ENCODE data around the gene ADAM21. TPM values are rescaled to one million over a fixed set of nuclear protein-coding genes. Genes with fewer than 3 reads are reported as not detected.
"Not testable (repeated sequence)": the region's sequence is repeated elsewhere in the genome, so short reads cannot be mapped to it uniquely, and the experiment has no call there.

The ADAM21 gene
- 0.17 and 0.22 TPM in 2 replicates for total RNA-seq (2022)
- Bru-seq, nascent RNA: percentile 12 among the genes with signal in this experiment
- BruChase-seq, experiment 1, labeled RNA remaining after a 6-hour chase: percentile 15 among the genes with signal in this experiment
- percentile 24 among the genes with signal in this experiment for BruChase-seq, experiment 2, labeled RNA remaining after a 2-hour chase
- long read RNA-seq, partial matches to known transcripts: 0 of 1 reads
- long read RNA-seq, other reads (novel, unspliced or antisense): 1 of 1 reads

DNA sequence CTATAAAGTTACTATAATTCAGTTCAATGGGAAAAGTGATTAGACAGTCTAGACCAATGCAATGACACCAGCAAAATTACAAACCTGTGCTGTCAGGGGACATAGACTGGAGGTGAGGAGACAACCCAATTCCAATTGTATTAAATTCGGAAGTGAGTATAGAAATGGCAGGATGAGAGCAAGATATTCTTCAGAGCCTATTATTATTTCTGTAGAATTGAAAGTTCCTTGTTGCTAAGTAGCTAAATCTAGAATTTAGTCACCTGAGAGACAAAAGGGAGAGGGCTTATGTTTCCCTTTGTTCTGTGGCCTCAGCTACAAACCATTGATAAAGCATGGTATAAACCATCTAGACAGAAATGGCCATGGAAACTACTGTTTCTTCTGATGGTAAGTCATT lies at the start of gene ADAM21:
TSS of gene ADAM21 (plus strand) at position 301 of the 400 bp plus-strand sequence. CDS start 5,326 bp downstream, outside the sequence.
- Mint-ChIP-seq H3K9me3 (ENCODE audit: low read depth, unreplicated experiment) (no peaks in the 10 kb centered on the region), H3K4me3 (ENCODE audit: low read depth, unreplicated experiment) (no peak within 1 kb of the TSS), H3K36me3 (ENCODE audit: insufficient read depth, unreplicated experiment) (no peaks in the 10 kb centered on the region), H3K27ac (ENCODE audit: unreplicated experiment) (no peak within 1 kb of the TSS), H3K27me3 (ENCODE audit: unreplicated experiment) (no peaks in the 10 kb centered on the region), H3K4me1 (ENCODE audit: low read depth, unreplicated experiment) (no peaks in the 10 kb centered on the region)
- intact Hi-C loops (cut with micrococcal nuclease; ENCODE audit: unreplicated experiment): no loop called here
- CTCF ChIA-PET: no interaction called here
- BruUV-seq (replicated peaks): no TSS peak
- no peak for DNase-seq
- no peak for TF ChIP-seq CTCF (IDR thresholded peaks at IDR 0.05; ENCODE audit: unreplicated experiment)

DNA sequence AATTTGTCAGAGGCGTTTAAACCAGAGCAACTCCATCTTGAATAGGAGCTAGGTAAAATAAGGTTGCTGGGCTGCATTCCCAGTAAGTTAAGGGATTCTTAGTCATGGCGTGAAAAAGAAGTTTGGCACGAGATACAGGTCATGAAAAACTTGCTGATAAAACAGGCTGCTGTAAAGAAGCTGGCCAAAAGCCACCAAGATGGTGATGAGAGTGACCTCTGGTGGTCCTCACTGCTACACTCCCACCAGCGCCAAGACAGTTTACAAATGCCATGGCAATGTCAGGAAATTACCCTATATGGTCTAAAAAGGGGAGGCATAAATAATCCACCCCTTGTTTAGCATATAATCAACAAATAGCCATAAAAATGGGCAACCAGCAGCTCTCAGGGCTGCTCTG lies 48.6 kb upstream of the ADAM21 start:
- DNase-seq; H3K27me3 Mint-ChIP-seq (ENCODE audit: unreplicated experiment); H3K9me3 Mint-ChIP-seq (ENCODE audit: low read depth, unreplicated experiment); H3K4me1 Mint-ChIP-seq (ENCODE audit: low read depth, unreplicated experiment); CTCF ChIA-PET; H3K27ac Mint-ChIP-seq (ENCODE audit: unreplicated experiment); intact Hi-C loops (cut with micrococcal nuclease; ENCODE audit: unreplicated experiment); BruUV-seq (replicated peaks); H3K4me3 Mint-ChIP-seq (ENCODE audit: low read depth, unreplicated experiment); H3K36me3 Mint-ChIP-seq (ENCODE audit: insufficient read depth, unreplicated experiment): not testable (repeated sequence)

- intact Hi-C loops (cut with micrococcal nuclease; ENCODE audit: unreplicated experiment); H3K36me3 Mint-ChIP-seq (ENCODE audit: insufficient read depth, unreplicated experiment); H3K4me3 Mint-ChIP-seq (ENCODE audit: low read depth, unreplicated experiment); BruUV-seq (replicated peaks); H3K9me3 Mint-ChIP-seq (ENCODE audit: low read depth, unreplicated experiment); DNase-seq; H3K27me3 Mint-ChIP-seq (ENCODE audit: unreplicated experiment); CTCF ChIA-PET; H3K4me1 Mint-ChIP-seq (ENCODE audit: low read depth, unreplicated experiment); H3K27ac Mint-ChIP-seq (ENCODE audit: unreplicated experiment): not testable (repeated sequence)
Observed at GRCh38 chr14:70406216-70406615, 45.8 kb upstream of the ADAM21 start.

DNA sequence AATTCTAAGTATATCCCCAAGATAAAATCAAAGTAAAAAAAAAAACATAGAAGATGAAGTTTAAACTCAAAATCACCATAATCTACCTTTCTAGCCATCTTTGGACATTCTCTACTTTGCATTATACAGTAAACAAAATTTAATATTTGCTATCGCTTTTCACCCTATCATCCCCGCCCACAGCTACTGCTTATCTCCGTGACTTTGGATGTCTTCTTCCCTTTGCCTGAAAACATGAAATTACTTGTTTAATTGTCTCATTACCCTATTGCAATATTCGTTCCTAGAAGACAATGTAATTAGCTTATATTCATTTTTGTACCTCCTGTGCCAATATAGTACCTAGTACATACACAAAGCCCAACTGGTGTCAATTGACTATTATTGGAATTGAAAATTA lies 44.4 kb upstream of the ADAM21 start:
- H3K36me3 Mint-ChIP-seq (ENCODE audit: insufficient read depth, unreplicated experiment): peaks cover 5% of the 10 kb centered on the region
- no peak for DNase-seq
- H3K4me1 Mint-ChIP-seq (ENCODE audit: low read depth, unreplicated experiment): peaks cover 8% of the 10 kb centered on the region
- H3K27me3 Mint-ChIP-seq (ENCODE audit: unreplicated experiment): no peaks in the 10 kb centered on the region
- CTCF ChIA-PET: no interaction called here
- intact Hi-C loops (cut with micrococcal nuclease; ENCODE audit: unreplicated experiment): no loop called here
- H3K4me3 Mint-ChIP-seq (ENCODE audit: low read depth, unreplicated experiment): no peak overlapping the region
- peaks cover 4% of the 10 kb centered on the region for H3K9me3 Mint-ChIP-seq (ENCODE audit: low read depth, unreplicated experiment)
- TF ChIP-seq CTCF (IDR thresholded peaks at IDR 0.05; ENCODE audit: unreplicated experiment): no peak
- H3K27ac Mint-ChIP-seq (ENCODE audit: unreplicated experiment): no peak overlapping the region
- no TSS peak for BruUV-seq (replicated peaks)

GRCh38 chr14:70415788-70416187 lies 36.2 kb upstream of the ADAM21 start:
- BruUV-seq (replicated peaks): no TSS peak
- CTCF ChIA-PET: interaction anchor here (0.7 kb wide), 1 partner anchor 163 kb away, joined by 3 read pairs; no protein-coding TSS in a partner anchor
- no peak for TF ChIP-seq CTCF (IDR thresholded peaks at IDR 0.05; ENCODE audit: unreplicated experiment)
- Mint-ChIP-seq H3K27ac (ENCODE audit: unreplicated experiment) (peak overlapping the region; percentile 95), H3K36me3 (ENCODE audit: insufficient read depth, unreplicated experiment) (peaks cover 21% of the 10 kb centered on the region), H3K4me3 (ENCODE audit: low read depth, unreplicated experiment) (peak overlapping the region; percentile 91), H3K9me3 (ENCODE audit: low read depth, unreplicated experiment) (no peaks in the 10 kb centered on the region), H3K27me3 (ENCODE audit: unreplicated experiment) (no peaks in the 10 kb centered on the region), H3K4me1 (ENCODE audit: low read depth, unreplicated experiment) (peaks cover 20% of the 10 kb centered on the region)
- intact Hi-C loops (cut with micrococcal nuclease; ENCODE audit: unreplicated experiment): no loop called here
- DNase-seq: no peak
